Activated CD8-positive, alpha-beta memory T cell treated with anti-CD3 and anti-CD28 coated beads, Interleukin-2, amount 10 ng/mL, durations not matched to agents 7 days and 5 days (primary cell): Measurements from ENCODE around the gene NELL2. TPM values are rescaled to one million over a fixed set of nuclear protein-coding genes. Genes with fewer than 3 reads are reported as not detected.

Source experiments
- ATAC-seq: fragments of 150-1000 bp; cut with Tn5 transposase; one replicate; pipeline ENCODE4 v1.10.0; 2021; ENCODE audit warnings: moderate library complexity
- CTCF ChIA-PET: fragments of 350-600 bp; sonication (Branson Sonifier 250); formaldehyde crosslinking; loops from one replicate; lab custom pipeline; 2021; ENCODE audit warnings: antibody characterized with exemption; lab: Charles Lee
- DNase-seq: peaks from one replicate; pipeline ENCODE4 v3.0.0-alpha.2; 2020
- H3K27ac Mint-ChIP-seq: one replicate; pipeline ENCODE4 v1.8.0; 2021; ENCODE audit warnings: mild to moderate bottlenecking, mixed read lengths
- H3K27me3 Mint-ChIP-seq: one replicate; pipeline ENCODE4 v1.8.0; 2021; ENCODE audit warnings: mixed read lengths
- H3K36me3 Mint-ChIP-seq: one replicate; pipeline ENCODE4 v1.8.0; 2021; ENCODE audit warnings: mild to moderate bottlenecking, mixed read lengths
- H3K4me1 Mint-ChIP-seq: one replicate; pipeline ENCODE4 v1.8.0; 2021; ENCODE audit warnings: mixed read lengths
- H3K4me3 Mint-ChIP-seq: one replicate; pipeline ENCODE4 v1.8.0; 2021; ENCODE audit warnings: mild to moderate bottlenecking, moderate library complexity, mixed read lengths
- H3K9me3 Mint-ChIP-seq: one replicate; pipeline ENCODE4 v1.8.0; 2022; ENCODE audit warnings: low read depth, mixed read lengths
- total RNA-seq, 2 experiments: library from RNA; stranded (reverse); gene quantifications; one replicate each; pipeline ENCODE4 v1.2.3, GENCODE V29; 2021

Gene NELL2
- total RNA-seq, 2 experiments from 2014 or later = 22.7 to 76.9 TPM

- CTCF ChIA-PET = no interaction called here
- Mint-ChIP-seq H3K4me3 (no peak overlapping the region), H3K4me1 (peaks cover 13% of the 10 kb centered on the region), H3K27ac (no peak overlapping the region), H3K36me3 (no peaks in the 10 kb centered on the region), H3K27me3 (no peaks in the 10 kb centered on the region), H3K9me3 (peaks cover 4% of the 10 kb centered on the region)
- ATAC-seq = no peak
- no peak for DNase-seq
These were observed 320.7 kb downstream of the NELL2 start for GRCh38 chr12:44555454-44555853.

- DNase-seq (no peak), ATAC-seq (peak; percentile 9)
- Mint-ChIP-seq H3K4me1 (peaks cover 24% of the 10 kb centered on the region), H3K27me3 (no peaks in the 10 kb centered on the region), H3K9me3 (no peaks in the 10 kb centered on the region), H3K4me3 (no peak overlapping the region), H3K27ac (no peak overlapping the region), H3K36me3 (no peaks in the 10 kb centered on the region)
- CTCF ChIA-PET = no interaction called here
These were observed 324.5 kb downstream of the NELL2 start for GRCh38 chr12:44551631-44552030.

- DNase-seq (no peak), ATAC-seq (no peak)
- Mint-ChIP-seq H3K36me3 (no peaks in the 10 kb centered on the region), H3K27me3 (no peaks in the 10 kb centered on the region), H3K4me1 (peaks cover 24% of the 10 kb centered on the region), H3K9me3 (no peaks in the 10 kb centered on the region), H3K4me3 (no peak overlapping the region), H3K27ac (no peak overlapping the region)
- CTCF ChIA-PET = no interaction called here
These were observed 325.7 kb downstream of the NELL2 start for GRCh38 chr12:44550377-44550776.

- DNase-seq (no peak), ATAC-seq (no peak)
- H3K9me3 Mint-ChIP-seq = no peaks in the 10 kb centered on the region
- H3K27me3 Mint-ChIP-seq = no peaks in the 10 kb centered on the region
- peaks cover 14% of the 10 kb centered on the region for H3K4me1 Mint-ChIP-seq
- H3K36me3 Mint-ChIP-seq = no peaks in the 10 kb centered on the region
- H3K27ac Mint-ChIP-seq = no peak overlapping the region
- CTCF ChIA-PET = no interaction called here
- no peak overlapping the region for H3K4me3 Mint-ChIP-seq
These were observed 330.1 kb downstream of the NELL2 start for GRCh38 chr12:44546060-44546459.

GRCh38 chr12:44544018-44544417 lies 332.1 kb downstream of the NELL2 start:
- ATAC-seq (no peak), DNase-seq (no peak)
- H3K27ac Mint-ChIP-seq = no peak overlapping the region
- CTCF ChIA-PET = no interaction called here
- H3K9me3 Mint-ChIP-seq = no peaks in the 10 kb centered on the region
- peaks cover 8% of the 10 kb centered on the region for H3K4me1 Mint-ChIP-seq
- no peaks in the 10 kb centered on the region for H3K36me3 Mint-ChIP-seq
- H3K27me3 Mint-ChIP-seq = no peaks in the 10 kb centered on the region
- no peak overlapping the region for H3K4me3 Mint-ChIP-seq

- H3K4me1 Mint-ChIP-seq = no peaks in the 10 kb centered on the region
- DNase-seq = no peak
- H3K27me3 Mint-ChIP-seq = no peaks in the 10 kb centered on the region
- H3K27ac Mint-ChIP-seq = no peak overlapping the region
- no peaks in the 10 kb centered on the region for H3K9me3 Mint-ChIP-seq
- no peak for ATAC-seq
- H3K4me3 Mint-ChIP-seq = no peak overlapping the region
- H3K36me3 Mint-ChIP-seq = no peaks in the 10 kb centered on the region
- CTCF ChIA-PET = no interaction called here
These were observed 333.4 kb downstream of the NELL2 start for GRCh38 chr12:44542716-44543115.

GRCh38 chr12:44537354-44537753 lies 338.8 kb downstream of the NELL2 start:
- Mint-ChIP-seq H3K36me3 (no peaks in the 10 kb centered on the region), H3K27me3 (no peaks in the 10 kb centered on the region), H3K4me1 (peaks cover 2% of the 10 kb centered on the region), H3K27ac (no peak overlapping the region), H3K4me3 (no peak overlapping the region), H3K9me3 (no peaks in the 10 kb centered on the region)
- no peak for ATAC-seq
- CTCF ChIA-PET = no interaction called here
- DNase-seq = no peak

- Mint-ChIP-seq H3K36me3 (peaks cover 1% of the 10 kb centered on the region), H3K4me1 (peaks cover 2% of the 10 kb centered on the region), H3K9me3 (no peaks in the 10 kb centered on the region), H3K27ac (no peak overlapping the region), H3K4me3 (no peak overlapping the region), H3K27me3 (no peaks in the 10 kb centered on the region)
- ATAC-seq (no peak), DNase-seq (no peak)
- CTCF ChIA-PET = no interaction called here
These were observed 343.2 kb downstream of the NELL2 start for GRCh38 chr12:44532940-44533339.

GRCh38 chr12:44531320-44531971 lies 344.7 kb downstream of the NELL2 start:
- H3K4me1 Mint-ChIP-seq = no peaks in the 10 kb centered on the region
- ATAC-seq = no peak
- no peak overlapping the region for H3K4me3 Mint-ChIP-seq
- H3K36me3 Mint-ChIP-seq = peaks cover 1% of the 10 kb centered on the region
- no peak overlapping the region for H3K27ac Mint-ChIP-seq
- no peaks in the 10 kb centered on the region for H3K9me3 Mint-ChIP-seq
- DNase-seq = no peak
- CTCF ChIA-PET = no interaction called here
- no peaks in the 10 kb centered on the region for H3K27me3 Mint-ChIP-seq

- H3K9me3 Mint-ChIP-seq = no peaks in the 10 kb centered on the region
- CTCF ChIA-PET = no interaction called here
- H3K4me1 Mint-ChIP-seq = no peaks in the 10 kb centered on the region
- H3K27ac Mint-ChIP-seq = no peak overlapping the region
- no peaks in the 10 kb centered on the region for H3K27me3 Mint-ChIP-seq
- DNase-seq = no peak
- no peak for ATAC-seq
- H3K36me3 Mint-ChIP-seq = peaks cover 1% of the 10 kb centered on the region
- H3K4me3 Mint-ChIP-seq = no peak overlapping the region
These were observed 349.4 kb downstream of the NELL2 start for GRCh38 chr12:44526655-44527182.

- CTCF ChIA-PET = no interaction called here
- Mint-ChIP-seq H3K4me3 (no peak overlapping the region), H3K4me1 (no peaks in the 10 kb centered on the region), H3K36me3 (peaks cover 1% of the 10 kb centered on the region), H3K27ac (no peak overlapping the region), H3K27me3 (no peaks in the 10 kb centered on the region), H3K9me3 (no peaks in the 10 kb centered on the region)
- ATAC-seq (no peak), DNase-seq (no peak)
These were observed 350.1 kb downstream of the NELL2 start for GRCh38 chr12:44525806-44526654.

- DNase-seq (no peak), ATAC-seq (no peak)
- H3K9me3 Mint-ChIP-seq = no peaks in the 10 kb centered on the region
- CTCF ChIA-PET = no interaction called here
- H3K27ac Mint-ChIP-seq = no peak overlapping the region
- no peaks in the 10 kb centered on the region for H3K27me3 Mint-ChIP-seq
- H3K36me3 Mint-ChIP-seq = no peaks in the 10 kb centered on the region
- H3K4me3 Mint-ChIP-seq = no peak overlapping the region
- no peaks in the 10 kb centered on the region for H3K4me1 Mint-ChIP-seq
These were observed 352.3 kb downstream of the NELL2 start for GRCh38 chr12:44523828-44524227.

GRCh38 chr12:44521702-44522101 lies 354.4 kb downstream of the NELL2 start:
- Mint-ChIP-seq H3K27ac (no peak overlapping the region), H3K27me3 (no peaks in the 10 kb centered on the region), H3K36me3 (no peaks in the 10 kb centered on the region), H3K4me1 (no peaks in the 10 kb centered on the region), H3K4me3 (no peak overlapping the region), H3K9me3 (no peaks in the 10 kb centered on the region)
- no peak for DNase-seq
- ATAC-seq = no peak
- CTCF ChIA-PET = no interaction called here

- Mint-ChIP-seq H3K27ac (no peak overlapping the region), H3K4me1 (no peaks in the 10 kb centered on the region), H3K9me3 (no peaks in the 10 kb centered on the region), H3K4me3 (no peak overlapping the region), H3K36me3 (no peaks in the 10 kb centered on the region), H3K27me3 (no peaks in the 10 kb centered on the region)
- CTCF ChIA-PET = no interaction called here
- no peak for DNase-seq
- ATAC-seq = no peak
These were observed 356.2 kb downstream of the NELL2 start for GRCh38 chr12:44519931-44520330.
